Smooth muscle cell (in vitro differentiated cells): ENCODE measurements around the gene PPHLN1. TPM values are rescaled to one million over a fixed set of nuclear protein-coding genes. Genes with fewer than 3 reads are reported as not detected.

ENCODE experiments used
- DNase-seq: peaks from one replicate; lab custom pipeline; 2025; ENCODE audit not compliant: unreplicated experiment; lab: John Stamatoyannopoulos, UW
- H2AFZ ChIP-seq: fragments of 200-600 bp; sonication (generic); 2 replicates; pipeline ENCODE4 v1.6.0; 2016; ENCODE audit warnings: antibody characterized with exemption, low read depth, mild to moderate bottlenecking
- H3F3A ChIP-seq: fragments of 200-600 bp; sonication (generic); 2 replicates; pipeline ENCODE4 v1.6.0; 2017; ENCODE audit warnings: antibody characterized with exemption, low read depth
- H3K27ac ChIP-seq: fragments of 200-600 bp; sonication (generic); 2 replicates; pipeline ENCODE4 v1.5.1; 2016; ENCODE audit warnings: low read depth, mild to moderate bottlenecking
- H3K27me3 ChIP-seq: fragments of 200-600 bp; sonication (generic); 2 replicates; pipeline ENCODE4 v1.6.1; 2016; ENCODE audit warnings: low read depth, mild to moderate bottlenecking
- H3K36me3 ChIP-seq: fragments of 200-600 bp; sonication (generic); 2 replicates; pipeline ENCODE4 v1.5.1; 2016; ENCODE audit warnings: low read depth
- H3K4me1 ChIP-seq: fragments of 200-600 bp; sonication (generic); 2 replicates; pipeline ENCODE4 v1.5.1; 2016; ENCODE audit warnings: low read depth
- H3K4me2 ChIP-seq: fragments of 200-600 bp; sonication (generic); 2 replicates; pipeline ENCODE4 v1.6.0; 2016; ENCODE audit warnings: mild to moderate bottlenecking
- H3K4me3 ChIP-seq: fragments of 200-600 bp; sonication (generic); 2 replicates; pipeline ENCODE4 v1.5.1; 2016; ENCODE audit warnings: mild to moderate bottlenecking
- H3K79me2 ChIP-seq: fragments of 200-600 bp; sonication (generic); 2 replicates; pipeline ENCODE4 v1.6.0; 2016; ENCODE audit warnings: low read depth, mild to moderate bottlenecking
- H3K9ac ChIP-seq: fragments of 200-600 bp; sonication (generic); 2 replicates; pipeline ENCODE4 v1.6.0; 2016; ENCODE audit warnings: low read depth
- H3K9me3 ChIP-seq: fragments of 200-600 bp; sonication (generic); replicated peaks from 2 replicates; pipeline ENCODE4 v1.5.1; 2016; ENCODE audit warnings: low read depth
- H4K20me1 ChIP-seq: fragments of 200-600 bp; sonication (generic); 2 replicates; pipeline ENCODE4 v1.6.0; 2016; ENCODE audit warnings: low read depth
- CTCF ChIP-seq: fragments of 200-600 bp; sonication (generic); IDR thresholded peaks from 2 replicates; pipeline ENCODE4 v1.5.1; 2017; ENCODE audit warnings: borderline replicate concordance, mild to moderate bottlenecking, antibody characterized with exemption; ENCODE audit not compliant: insufficient read depth, poor library complexity, severe bottlenecking
- WGBS: methylation state at CpG from one replicate; pipeline ENCODE4 v1.1.7; 2016; ENCODE audit warnings: low lambda C conversion rate; 5-methylcytosine and 5-hydroxymethylcytosine counted together
- polyA plus RNA-seq: library from polyadenylated mRNA; unstranded; fragments of >200 nt; fragmentation: Nextera tagmentation; extraction: Ambion mirVana; gene quantifications from 2 replicates; pipeline ENCODE4 v1.2.1, GENCODE V29; 2016
- total RNA-seq: library from RNA; depleted of rRNA; stranded (reverse); fragments of >200 nt; gene quantifications from 2 replicates; pipeline ENCODE4 v1.2.3, GENCODE V29; 2014

Gene PPHLN1
- total and polyA plus RNA-seq, 2 experiments from 2014 or later: 49.2 to 59.6 TPM

- Histone ChIP-seq H3K4me1 (no peaks in the 10 kb centered on the region), H3K27ac (no peak overlapping the region), H3K9ac (no peak overlapping the region), H3K36me3 (peaks cover 10% of the 10 kb centered on the region), H3K9me3 (no peaks in the 10 kb centered on the region), H3K4me3 (no peak overlapping the region), H3K4me2 (no peak overlapping the region), H4K20me1 (no peaks in the 10 kb centered on the region), H3F3A (no peaks in the 10 kb centered on the region), H2AFZ (no peak overlapping the region), H3K79me2 (no peaks in the 10 kb centered on the region), H3K27me3 (no peaks in the 10 kb centered on the region)
- TF ChIP-seq CTCF: no peak
- WGBS: 96% methylated on average over 2 of the region's 2 CpGs
- no peak for DNase-seq
Observed at GRCh38 chr12:42394429-42394828, 68.5 kb downstream of the PPHLN1 start.

- no peaks in the 10 kb centered on the region for H3F3A ChIP-seq
- 98% methylated on average over 3 of the region's 3 CpGs for WGBS
Observed at GRCh38 chr12:42396473-42397259, 70.7 kb downstream of the PPHLN1 start.

GRCh38 chr12:42402821-42403411 lies 76.9 kb downstream of the PPHLN1 start:
- TF ChIP-seq CTCF: no peak
- H3K79me2 ChIP-seq: no peaks in the 10 kb centered on the region

More at GRCh38 chr12:42396473-42397259, 70.7 kb downstream of the PPHLN1 start:
- Histone ChIP-seq H3K36me3 (peaks cover 15% of the 10 kb centered on the region), H3K27me3 (no peaks in the 10 kb centered on the region), H3K9me3 (no peaks in the 10 kb centered on the region), H3K4me3 (no peak overlapping the region), H3K4me1 (no peaks in the 10 kb centered on the region), H3K27ac (no peak overlapping the region), H3K9ac (no peak overlapping the region), H3K79me2 (no peaks in the 10 kb centered on the region), H3K4me2 (no peak overlapping the region), H4K20me1 (no peaks in the 10 kb centered on the region), H2AFZ (no peak overlapping the region)
- no peak for DNase-seq
- no peak for TF ChIP-seq CTCF

More at GRCh38 chr12:42402821-42403411, 76.9 kb downstream of the PPHLN1 start:
- Histone ChIP-seq H3K27me3 (no peaks in the 10 kb centered on the region), H3K4me2 (no peak overlapping the region), H3K27ac (peak overlapping the region; percentile 50), H3K4me1 (no peaks in the 10 kb centered on the region), H3F3A (no peaks in the 10 kb centered on the region), H2AFZ (no peak overlapping the region), H3K36me3 (peaks cover 6% of the 10 kb centered on the region), H3K9ac (no peak overlapping the region), H4K20me1 (no peaks in the 10 kb centered on the region), H3K4me3 (no peak overlapping the region), H3K9me3 (no peaks in the 10 kb centered on the region)
- DNase-seq: no peak
